Mesendoderm (in vitro differentiated cells): Measurements from ENCODE around the gene DUOX2.

Experiments
- DNase-seq: peaks from one replicate; pipeline ENCODE4 v3.0.0; 2013
- H2AK5ac ChIP-seq: 2 replicates; pipeline ENCODE4 v1.6.1; 2013; ENCODE audit warnings: low read length, inconsistent platforms
- H2BK120ac ChIP-seq: 2 replicates; pipeline ENCODE4 v1.6.1; 2013; ENCODE audit warnings: low read depth, mild to moderate bottlenecking, low read length, moderate library complexity, mixed read lengths
- H2BK15ac ChIP-seq: replicated peaks from 2 replicates; pipeline ENCODE4 v1.6.1; 2013; ENCODE audit warnings: low read depth, mild to moderate bottlenecking, moderate library complexity
- H2BK5ac ChIP-seq: 2 replicates; pipeline ENCODE4 v1.6.1; 2013; ENCODE audit warnings: low read length, inconsistent platforms
- H3K18ac ChIP-seq: 2 replicates; pipeline ENCODE4 v1.6.1; 2013; ENCODE audit warnings: mild to moderate bottlenecking, low read length, mixed read lengths
- H3K23ac ChIP-seq: one replicate; pipeline ENCODE4 v1.6.1; 2013; ENCODE audit warnings: low read length
- H3K27ac ChIP-seq: 2 replicates; pipeline ENCODE4 v1.5.1; 2013; ENCODE audit warnings: low read depth, mild to moderate bottlenecking, inconsistent platforms, low read length, moderate library complexity
- H3K27me3 ChIP-seq: 2 replicates; pipeline ENCODE4 v1.6.1; 2013; ENCODE audit warnings: low read length, control low read depth, mild to moderate bottlenecking, inconsistent platforms; ENCODE audit not compliant: insufficient read depth, poor library complexity
- H3K36me3 ChIP-seq: 2 replicates; pipeline ENCODE4 v1.6.1; 2013; ENCODE audit warnings: low read length, inconsistent platforms; ENCODE audit not compliant: control insufficient read depth, insufficient read depth
- H3K4ac ChIP-seq: one replicate; pipeline ENCODE4 v1.6.1; 2013; ENCODE audit warnings: low read depth, mild to moderate bottlenecking, low read length, moderate library complexity
- H3K4me1 ChIP-seq: 2 replicates; pipeline ENCODE4 v1.6.1; 2013; ENCODE audit warnings: low read depth, low read length, inconsistent platforms; ENCODE audit not compliant: control insufficient read depth
- H3K4me2 ChIP-seq: 2 replicates; pipeline ENCODE4 v1.6.1; 2013; ENCODE audit warnings: low read length
- H3K4me3 ChIP-seq: 2 replicates; pipeline ENCODE4 v1.5.1; 2013; ENCODE audit warnings: mild to moderate bottlenecking, low read length
- H3K56ac ChIP-seq: one replicate; pipeline ENCODE4 v1.6.1; 2013; ENCODE audit warnings: low read length
- H3K79me1 ChIP-seq: 2 replicates; pipeline ENCODE4 v1.6.1; 2013; ENCODE audit warnings: low read length, inconsistent platforms
- H3K79me2 ChIP-seq: 2 replicates; pipeline ENCODE4 v1.6.1; 2013; ENCODE audit warnings: mild to moderate bottlenecking, low read length; ENCODE audit not compliant: control insufficient read depth, insufficient read depth
- H3K9ac ChIP-seq: 2 replicates; pipeline ENCODE4 v1.6.1; 2013; ENCODE audit warnings: low read length, inconsistent platforms
- H4K5ac ChIP-seq: one replicate; pipeline ENCODE4 v1.6.1; 2013; ENCODE audit warnings: low read length
- H4K8ac ChIP-seq: one replicate; pipeline ENCODE4 v1.6.1; 2013; ENCODE audit warnings: low read depth, mild to moderate bottlenecking, control low read depth, low read length, moderate library complexity
- WGBS: extraction: QIAGEN DNeasy Blood & Tissue Kit; methylation state at CpG from one replicate; pipeline ENCODE4 v1.1.7; 2013; ENCODE audit warnings: low lambda C conversion rate, missing lambda C conversion rate; ENCODE audit not compliant: insufficient coverage; ENCODE audit errors: extremely low coverage; 5-methylcytosine and 5-hydroxymethylcytosine counted together

The DUOX2 gene

GRCh38 chr15:45156744-45157455 is 42.9 kb upstream of the DUOX2 start:
- Histone ChIP-seq H4K8ac (no peak overlapping the region), H3K36me3 (no peaks in the 10 kb centered on the region), H3K23ac (no peak overlapping the region), H4K5ac (no peak overlapping the region), H2BK15ac (no peak overlapping the region), H3K4me2 (no peak overlapping the region), H2BK120ac (no peak overlapping the region), H2AK5ac (no peak overlapping the region), H3K56ac (no peak overlapping the region), H3K79me1 (no peaks in the 10 kb centered on the region), H2BK5ac (no peak overlapping the region), H3K4me1 (no peaks in the 10 kb centered on the region), H3K4me3 (no peak overlapping the region), H3K18ac (no peak overlapping the region), H3K9ac (no peak overlapping the region), H3K4ac (no peak overlapping the region), H3K27me3 (no peaks in the 10 kb centered on the region), H3K27ac (no peak overlapping the region), H3K79me2 (no peaks in the 10 kb centered on the region)
- no CpG with 5 or more reads among the region's 7 CpGs for WGBS
- DNase-seq = no peak

GRCh38 chr15:45155739-45156138 is 41.8 kb upstream of the DUOX2 start:
- H3K27me3 ChIP-seq = no peaks in the 10 kb centered on the region
- H3K4ac ChIP-seq = no peak overlapping the region
- no peak overlapping the region for H3K4me2 ChIP-seq
- H2BK120ac ChIP-seq = no peak overlapping the region
- H3K79me1 ChIP-seq = no peaks in the 10 kb centered on the region
- WGBS = no CpG with 5 or more reads among the region's 8 CpGs
- no peaks in the 10 kb centered on the region for H3K36me3 ChIP-seq
- no peak for DNase-seq
- H3K9ac ChIP-seq = no peak overlapping the region
- no peak overlapping the region for H2BK15ac ChIP-seq
- no peak overlapping the region for H2AK5ac ChIP-seq
- H3K56ac ChIP-seq = no peak overlapping the region
- no peaks in the 10 kb centered on the region for H3K4me1 ChIP-seq
- H4K8ac ChIP-seq = no peak overlapping the region
- no peak overlapping the region for H3K18ac ChIP-seq
- no peak overlapping the region for H3K23ac ChIP-seq
- no peaks in the 10 kb centered on the region for H3K79me2 ChIP-seq
- H2BK5ac ChIP-seq = no peak overlapping the region
- no peak overlapping the region for H3K4me3 ChIP-seq
- H4K5ac ChIP-seq = no peak overlapping the region
- H3K27ac ChIP-seq = no peak overlapping the region

GRCh38 chr15:45151998-45152828 is 38.2 kb upstream of the DUOX2 start:
- no CpG with 5 or more reads among the region's 36 CpGs for WGBS
- Histone ChIP-seq H3K79me2 (no peaks in the 10 kb centered on the region), H3K9ac (no peak overlapping the region), H3K79me1 (no peaks in the 10 kb centered on the region), H2AK5ac (no peak overlapping the region), H2BK5ac (no peak overlapping the region), H4K5ac (no peak overlapping the region), H3K4me1 (peaks cover 2% of the 10 kb centered on the region), H2BK120ac (no peak overlapping the region), H3K4ac (no peak overlapping the region), H3K27ac (no peak overlapping the region), H3K23ac (no peak overlapping the region), H3K56ac (no peak overlapping the region), H4K8ac (no peak overlapping the region), H3K4me2 (no peak overlapping the region), H3K18ac (no peak overlapping the region), H2BK15ac (no peak overlapping the region), H3K36me3 (no peaks in the 10 kb centered on the region), H3K27me3 (no peaks in the 10 kb centered on the region), H3K4me3 (no peak overlapping the region)
- no peak for DNase-seq

GRCh38 chr15:45150997-45151396 is 37.0 kb upstream of the DUOX2 start:
- Histone ChIP-seq H3K4ac (no peak overlapping the region), H3K18ac (no peak overlapping the region), H2AK5ac (no peak overlapping the region), H3K9ac (no peak overlapping the region), H3K56ac (no peak overlapping the region), H2BK120ac (no peak overlapping the region), H3K4me3 (no peak overlapping the region), H3K36me3 (no peaks in the 10 kb centered on the region), H3K4me1 (peaks cover 2% of the 10 kb centered on the region), H3K79me2 (no peaks in the 10 kb centered on the region), H3K23ac (no peak overlapping the region), H3K27me3 (no peaks in the 10 kb centered on the region), H4K8ac (no peak overlapping the region), H2BK5ac (no peak overlapping the region), H2BK15ac (no peak overlapping the region), H3K79me1 (no peaks in the 10 kb centered on the region), H3K27ac (no peak overlapping the region), H4K5ac (no peak overlapping the region), H3K4me2 (no peak overlapping the region)
- WGBS = no CpG with 5 or more reads among the region's 6 CpGs
- no peak for DNase-seq

GRCh38 chr15:45150481-45150880 is 36.5 kb upstream of the DUOX2 start:
- no CpG with 5 or more reads among the region's 6 CpGs for WGBS
- H3K4me1 ChIP-seq = peaks cover 2% of the 10 kb centered on the region
- no peak overlapping the region for H3K4me3 ChIP-seq
- no peak overlapping the region for H3K23ac ChIP-seq
- no peak for DNase-seq
- H3K9ac ChIP-seq = no peak overlapping the region
- H3K79me1 ChIP-seq = no peaks in the 10 kb centered on the region
- H3K27me3 ChIP-seq = no peaks in the 10 kb centered on the region
- no peak overlapping the region for H3K4ac ChIP-seq
- H4K8ac ChIP-seq = no peak overlapping the region
- no peak overlapping the region for H3K4me2 ChIP-seq
- no peak overlapping the region for H2BK120ac ChIP-seq
- H3K18ac ChIP-seq = no peak overlapping the region
- H2BK15ac ChIP-seq = no peak overlapping the region
- H3K27ac ChIP-seq = no peak overlapping the region
- H4K5ac ChIP-seq = no peak overlapping the region
- no peak overlapping the region for H2BK5ac ChIP-seq
- H2AK5ac ChIP-seq = no peak overlapping the region
- no peaks in the 10 kb centered on the region for H3K36me3 ChIP-seq
- no peaks in the 10 kb centered on the region for H3K79me2 ChIP-seq
- no peak overlapping the region for H3K56ac ChIP-seq
